Measurements from ENCODE around the gene HBS1L.

HBS1L gene

DNA sequence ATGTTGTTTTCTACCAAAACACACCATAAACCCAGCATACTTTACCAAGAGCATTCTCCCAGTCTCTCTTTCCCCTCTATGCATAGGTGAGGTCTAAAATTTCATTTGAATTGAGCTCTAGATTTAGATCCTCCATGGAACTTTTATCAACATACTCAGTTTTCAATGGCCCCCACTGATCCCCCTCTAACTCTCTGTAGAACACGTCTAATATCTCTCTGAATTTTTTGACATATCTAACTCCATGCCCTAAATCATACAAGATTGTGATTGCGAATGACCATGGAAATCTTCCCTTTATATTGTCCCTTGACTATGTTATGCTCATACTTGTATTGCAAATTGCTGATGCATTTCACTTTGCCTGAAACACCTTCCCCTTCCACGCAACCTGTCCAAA lies 38.1 kb upstream of the HBS1L start:
- Histone ChIP-seq H2BK120ac (ENCODE audit: low read depth, low read length) (no peak overlapping the region), H2BK5ac (ENCODE audit: low read length) (no peak overlapping the region), H4K8ac (ENCODE audit: low read depth, low read length) (no peak overlapping the region), H3K4me3 (ENCODE audit: low read length in 2 of 2) (no peak overlapping the region), H2AFZ (ENCODE audit: low read length) (no peak overlapping the region), H3K4ac (ENCODE audit: low read length) (no peak overlapping the region), H3K18ac (ENCODE audit: low read length) (no peak overlapping the region), H3K4me2 (ENCODE audit: insufficient read depth, low read length, poor library complexity, severe bottlenecking) (no peak overlapping the region), H3K4me1 (ENCODE audit: control insufficient read depth in 2 of 2, insufficient read depth in 1 of 2, low read depth in 1 of 2, low read length in 2 of 2) (peaks cover 0 to 2% of the 10 kb centered on the region in 2 donors), H3K14ac (ENCODE audit: low read length) (no peak overlapping the region), H2AK5ac (ENCODE audit: low read depth, low read length) (no peak overlapping the region), H3K36me3 (replicated peaks in 1 of 2; ENCODE audit: control insufficient read depth in 2 of 2, insufficient read depth in 2 of 2, low read length in 2 of 2) (no peaks in the 10 kb centered on the region), H4K91ac (ENCODE audit: low read depth, low read length, poor library complexity) (no peak overlapping the region), H3K27ac (replicated peaks; ENCODE audit: low read length) (no peak overlapping the region), H3K79me1 (ENCODE audit: low read depth, low read length) (no peaks in the 10 kb centered on the region), H2BK15ac (ENCODE audit: low read length) (no peak overlapping the region), H3K9ac (ENCODE audit: low read depth, low read length, poor library complexity) (no peak overlapping the region), H3K9me3 (replicated peaks in 1 of 2; ENCODE audit: control insufficient read depth in 2 of 2, insufficient read depth in 1 of 2, low read depth in 1 of 2, low read length in 2 of 2) (no peaks in the 10 kb centered on the region), H2BK12ac (ENCODE audit: low read length) (no peak overlapping the region), H3K23ac (ENCODE audit: low read depth, low read length, poor library complexity) (no peak overlapping the region), H3K27me3 (ENCODE audit: control insufficient read depth in 3 of 3, insufficient read depth in 3 of 3, low read depth in 1 of 3, low read length in 3 of 3) (no peaks in the 10 kb centered on the region)
- no CpG with 5 or more reads among the region's 3 CpGs for WGBS, 2 donors (ENCODE audit: extremely low coverage in 2 of 2, insufficient read length in 2 of 2, insufficient replicate concordance in 1 of 2)
- DNase-seq (ENCODE audit: low spot score) = no peak

- H3K9me3 ChIP-seq (replicated peaks in 1 of 2; ENCODE audit: control insufficient read depth in 2 of 2, insufficient read depth in 1 of 2, low read depth in 1 of 2, low read length in 2 of 2) = no peaks in the 10 kb centered on the region
- H2BK120ac ChIP-seq (ENCODE audit: low read depth, low read length) = no peak overlapping the region
- H3K79me1 ChIP-seq (ENCODE audit: low read depth, low read length) = no peaks in the 10 kb centered on the region
- H3K4me3 ChIP-seq (ENCODE audit: low read length in 2 of 2) = no peak overlapping the region
- H3K4ac ChIP-seq (ENCODE audit: low read length) = no peak overlapping the region
- H3K27me3 ChIP-seq (ENCODE audit: control insufficient read depth in 3 of 3, insufficient read depth in 3 of 3, low read depth in 1 of 3, low read length in 3 of 3) = no peaks in the 10 kb centered on the region
- H4K91ac ChIP-seq (ENCODE audit: low read depth, low read length, poor library complexity) = no peak overlapping the region
- no peak for DNase-seq (ENCODE audit: low spot score)
- H3K14ac ChIP-seq (ENCODE audit: low read length) = no peak overlapping the region
- no peak overlapping the region for H2BK15ac ChIP-seq (ENCODE audit: low read length)
- no peak overlapping the region for H2AFZ ChIP-seq (ENCODE audit: low read length)
- no peak overlapping the region for H2BK5ac ChIP-seq (ENCODE audit: low read length)
- H3K9ac ChIP-seq (ENCODE audit: low read depth, low read length, poor library complexity) = no peak overlapping the region
- H3K27ac ChIP-seq (replicated peaks; ENCODE audit: low read length) = no peak overlapping the region
- no peak overlapping the region for H2AK5ac ChIP-seq (ENCODE audit: low read depth, low read length)
- no peak overlapping the region for H3K18ac ChIP-seq (ENCODE audit: low read length)
- no peak overlapping the region for H3K4me2 ChIP-seq (ENCODE audit: insufficient read depth, low read length, poor library complexity, severe bottlenecking)
- H2BK12ac ChIP-seq (ENCODE audit: low read length) = no peak overlapping the region
- no CpG with 5 or more reads among the region's 2 CpGs for WGBS, 2 donors (ENCODE audit: extremely low coverage in 2 of 2, insufficient read length in 2 of 2, insufficient replicate concordance in 1 of 2)
- H4K8ac ChIP-seq (ENCODE audit: low read depth, low read length) = no peak overlapping the region
- H3K4me1 ChIP-seq (ENCODE audit: control insufficient read depth in 2 of 2, insufficient read depth in 1 of 2, low read depth in 1 of 2, low read length in 2 of 2) = peaks cover 0 to 2% of the 10 kb centered on the region in 2 donors
- no peaks in the 10 kb centered on the region for H3K36me3 ChIP-seq (replicated peaks in 1 of 2; ENCODE audit: control insufficient read depth in 2 of 2, insufficient read depth in 2 of 2, low read length in 2 of 2)
- H3K23ac ChIP-seq (ENCODE audit: low read depth, low read length, poor library complexity) = no peak overlapping the region
Observed at GRCh38 chr6:135090819-135091218, 36.2 kb upstream of the HBS1L start.

- no peak overlapping the region for H4K8ac ChIP-seq (ENCODE audit: low read depth, low read length)
- H3K14ac ChIP-seq (ENCODE audit: low read length) = no peak overlapping the region
- H3K4ac ChIP-seq (ENCODE audit: low read length) = no peak overlapping the region
- H2AFZ ChIP-seq (ENCODE audit: low read length) = no peak overlapping the region
- H2BK120ac ChIP-seq (ENCODE audit: low read depth, low read length) = no peak overlapping the region
- DNase-seq (ENCODE audit: low spot score) = no peak
- H3K27ac ChIP-seq (replicated peaks; ENCODE audit: low read length) = no peak overlapping the region
- H3K4me2 ChIP-seq (ENCODE audit: insufficient read depth, low read length, poor library complexity, severe bottlenecking) = no peak overlapping the region
- no peaks in the 10 kb centered on the region for H3K79me1 ChIP-seq (ENCODE audit: low read depth, low read length)
- no peaks in the 10 kb centered on the region for H3K9me3 ChIP-seq (replicated peaks in 1 of 2; ENCODE audit: control insufficient read depth in 2 of 2, insufficient read depth in 1 of 2, low read depth in 1 of 2, low read length in 2 of 2)
- H4K91ac ChIP-seq (ENCODE audit: low read depth, low read length, poor library complexity) = no peak overlapping the region
- H2BK5ac ChIP-seq (ENCODE audit: low read length) = no peak overlapping the region
- H3K36me3 ChIP-seq (replicated peaks in 1 of 2; ENCODE audit: control insufficient read depth in 2 of 2, insufficient read depth in 2 of 2, low read length in 2 of 2) = no peaks in the 10 kb centered on the region
- no peaks in the 10 kb centered on the region for H3K27me3 ChIP-seq (ENCODE audit: control insufficient read depth in 3 of 3, insufficient read depth in 3 of 3, low read depth in 1 of 3, low read length in 3 of 3)
- peaks cover 0 to 2% of the 10 kb centered on the region in 2 donors for H3K4me1 ChIP-seq (ENCODE audit: control insufficient read depth in 2 of 2, insufficient read depth in 1 of 2, low read depth in 1 of 2, low read length in 2 of 2)
- no peak overlapping the region for H3K9ac ChIP-seq (ENCODE audit: low read depth, low read length, poor library complexity)
- H2BK15ac ChIP-seq (ENCODE audit: low read length) = no peak overlapping the region
- H2AK5ac ChIP-seq (ENCODE audit: low read depth, low read length) = no peak overlapping the region
- no peak overlapping the region for H3K23ac ChIP-seq (ENCODE audit: low read depth, low read length, poor library complexity)
- no peak overlapping the region for H2BK12ac ChIP-seq (ENCODE audit: low read length)
- no peak overlapping the region for H3K4me3 ChIP-seq (ENCODE audit: low read length in 2 of 2)
- no peak overlapping the region for H3K18ac ChIP-seq (ENCODE audit: low read length)
- no CpG with 5 or more reads among the region's 4 CpGs for WGBS, 2 donors (ENCODE audit: extremely low coverage in 2 of 2, insufficient read length in 2 of 2, insufficient replicate concordance in 1 of 2)
Observed at GRCh38 chr6:135089901-135090300, 35.3 kb upstream of the HBS1L start.

DNA sequence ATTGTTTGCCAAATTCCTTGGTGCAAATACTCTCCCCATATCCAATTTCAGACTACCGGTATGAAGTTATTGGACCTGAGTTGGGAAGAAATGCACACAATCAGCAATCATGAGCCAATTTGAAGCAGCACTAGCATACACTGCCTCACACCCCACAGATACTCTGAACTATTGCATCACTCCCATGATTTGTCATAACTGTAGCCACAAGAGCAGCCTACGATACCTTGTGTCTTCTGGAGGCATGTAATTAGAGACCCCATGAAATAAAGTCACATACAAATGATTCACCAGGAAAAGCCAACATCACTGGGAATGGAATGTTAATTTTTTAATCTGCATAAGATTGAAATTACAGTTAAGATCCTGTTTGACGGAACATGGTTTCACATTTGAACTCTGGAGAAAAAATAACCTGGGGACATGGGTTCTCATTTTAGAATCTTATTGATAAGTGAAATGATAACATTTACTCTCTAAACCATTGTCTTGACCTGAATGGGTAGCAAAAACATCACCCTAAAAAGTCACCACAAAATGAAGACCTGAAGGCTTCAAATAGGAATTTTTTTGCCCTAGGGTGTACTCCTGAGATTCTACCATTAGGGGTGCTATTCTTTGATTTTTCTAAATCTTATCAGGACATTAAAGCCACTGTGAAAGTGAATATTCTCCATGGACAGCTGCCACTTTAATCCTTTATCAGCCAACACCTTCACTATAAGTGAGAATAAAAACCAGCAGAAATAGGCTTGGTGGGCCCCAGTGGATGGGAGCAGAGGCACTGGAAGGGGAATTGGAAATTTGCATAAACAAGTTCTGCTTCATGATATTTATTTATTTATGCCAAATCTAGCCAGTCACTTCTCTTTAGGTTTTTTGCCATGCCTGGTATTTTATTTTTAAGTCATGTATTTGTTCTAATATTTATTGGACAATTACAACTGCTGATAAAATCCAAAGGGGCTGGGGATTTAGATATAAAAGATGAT lies 34.5 kb upstream of the HBS1L start:
- no peak for DNase-seq (ENCODE audit: low spot score)
- H3K4me2 ChIP-seq (ENCODE audit: insufficient read depth, low read length, poor library complexity, severe bottlenecking) = no peak overlapping the region

More for the DNA sequence above, 34.5 kb upstream of the HBS1L start:
- Histone ChIP-seq H3K4me1 (ENCODE audit: control insufficient read depth in 2 of 2, insufficient read depth in 1 of 2, low read depth in 1 of 2, low read length in 2 of 2) (peaks cover 0 to 2% of the 10 kb centered on the region in 2 donors), H3K23ac (ENCODE audit: low read depth, low read length, poor library complexity) (no peak overlapping the region), H3K9me3 (replicated peaks in 1 of 2; ENCODE audit: control insufficient read depth in 2 of 2, insufficient read depth in 1 of 2, low read depth in 1 of 2, low read length in 2 of 2) (no peaks in the 10 kb centered on the region), H3K9ac (ENCODE audit: low read depth, low read length, poor library complexity) (no peak overlapping the region), H2BK5ac (ENCODE audit: low read length) (no peak overlapping the region), H3K27me3 (ENCODE audit: control insufficient read depth in 3 of 3, insufficient read depth in 3 of 3, low read depth in 1 of 3, low read length in 3 of 3) (no peaks in the 10 kb centered on the region), H3K27ac (replicated peaks; ENCODE audit: low read length) (no peak overlapping the region), H2AK5ac (ENCODE audit: low read depth, low read length) (no peak overlapping the region), H2AFZ (ENCODE audit: low read length) (no peak overlapping the region), H4K8ac (ENCODE audit: low read depth, low read length) (no peak overlapping the region), H3K36me3 (replicated peaks in 1 of 2; ENCODE audit: control insufficient read depth in 2 of 2, insufficient read depth in 2 of 2, low read length in 2 of 2) (no peaks in the 10 kb centered on the region), H2BK12ac (ENCODE audit: low read length) (no peak overlapping the region), H4K91ac (ENCODE audit: low read depth, low read length, poor library complexity) (no peak overlapping the region), H2BK15ac (ENCODE audit: low read length) (no peak overlapping the region), H3K14ac (ENCODE audit: low read length) (no peak overlapping the region), H3K18ac (ENCODE audit: low read length) (no peak overlapping the region), H3K79me1 (ENCODE audit: low read depth, low read length) (no peaks in the 10 kb centered on the region), H3K4ac (ENCODE audit: low read length) (no peak overlapping the region), H2BK120ac (ENCODE audit: low read depth, low read length) (no peak overlapping the region), H3K4me3 (ENCODE audit: low read length in 2 of 2) (no peak overlapping the region)
- no CpG with 5 or more reads among the region's 3 CpGs for WGBS, 2 donors (ENCODE audit: extremely low coverage in 2 of 2, insufficient read length in 2 of 2, insufficient replicate concordance in 1 of 2)
